HS-5 (cell line): Measurements from ENCODE around the gene ZNF532.
A peak's percentile ranks its signal among the peaks of the same experiment; 100 is the strongest.
"Not testable (repeated sequence)": the region's sequence is repeated elsewhere in the genome, so short reads cannot be mapped to it uniquely, and the experiment has no call there.

Experiments used
- DNase-seq: peaks from one replicate; pipeline ENCODE4 v3.0.0-alpha.2; 2012; ENCODE audit warnings: low read depth

The ZNF532 gene

DNA sequence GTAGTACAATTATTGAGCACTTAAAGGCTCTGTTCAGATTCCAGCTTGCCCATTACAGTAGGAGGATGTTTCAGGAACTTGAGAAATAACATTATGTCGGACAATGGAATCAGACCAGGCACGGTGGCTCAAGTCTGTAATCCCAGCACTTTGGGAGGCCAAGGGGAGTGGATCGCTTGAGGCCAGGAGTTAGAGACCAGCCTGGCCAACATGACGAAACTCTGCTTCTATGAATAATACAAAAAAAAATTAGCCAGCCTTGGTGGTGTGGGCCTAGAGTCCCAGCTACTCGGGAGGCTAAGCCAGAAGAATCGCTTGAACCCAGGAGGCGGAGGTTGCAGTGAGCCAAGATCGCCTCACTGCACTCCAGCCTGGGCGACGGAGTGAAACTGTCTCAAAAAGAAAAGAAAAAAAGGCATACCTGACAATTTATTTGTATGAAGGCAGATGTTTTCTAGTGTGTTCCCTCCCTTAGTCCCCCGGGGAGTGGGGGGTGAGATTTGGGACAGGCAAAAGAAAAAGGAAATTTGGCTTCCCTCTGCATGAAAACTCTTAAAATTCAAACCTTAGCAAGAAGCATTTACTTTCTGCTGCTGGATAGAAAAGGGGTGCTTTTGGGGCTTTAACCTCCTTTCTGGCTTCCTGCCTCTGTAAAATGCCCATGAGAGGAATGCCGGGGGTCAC lies 13.7 kb upstream of the ZNF532 start:
- DNase-seq, result no peak

DNA sequence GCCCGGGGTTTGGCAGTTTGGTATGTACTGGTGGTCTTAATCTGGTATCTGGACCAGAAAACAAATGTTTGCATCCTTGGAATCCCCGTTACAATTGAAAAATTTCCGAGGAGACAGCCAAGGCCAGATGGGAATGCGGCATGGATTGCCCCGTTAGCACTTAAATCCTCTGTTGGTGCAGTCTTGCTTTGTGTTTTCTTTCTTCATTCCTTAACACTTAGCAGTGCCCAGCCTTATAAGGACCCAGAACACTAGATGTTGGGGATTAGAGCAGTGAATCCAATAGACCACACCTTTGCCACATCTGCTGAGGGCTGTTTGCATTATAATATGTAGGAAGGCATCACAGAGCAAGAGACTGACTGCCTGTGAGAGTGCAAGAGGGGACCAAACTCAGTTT lies 12.8 kb upstream of the ZNF532 start:
- no peak for DNase-seq

DNA sequence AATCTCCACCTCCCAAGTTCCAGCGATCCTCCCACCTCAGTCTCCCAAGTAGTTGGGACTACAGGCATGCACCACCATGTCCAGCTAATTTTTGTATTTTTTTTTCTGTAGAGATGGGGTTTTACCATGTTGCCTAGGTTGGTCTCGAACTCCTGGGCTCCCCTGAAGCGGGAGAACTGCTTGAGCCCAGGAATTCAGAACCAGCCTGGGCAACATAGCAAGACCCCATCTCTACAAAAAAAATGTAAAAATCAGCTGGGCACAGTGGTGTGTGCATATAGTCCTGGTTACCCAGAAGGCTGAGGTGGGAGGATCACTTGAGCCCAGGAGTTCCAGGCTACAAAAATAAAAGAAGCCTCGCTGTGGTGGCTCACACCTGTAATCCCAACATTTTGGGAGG lies 12.0 kb upstream of the ZNF532 start:
- DNase-seq, result no peak

DNA sequence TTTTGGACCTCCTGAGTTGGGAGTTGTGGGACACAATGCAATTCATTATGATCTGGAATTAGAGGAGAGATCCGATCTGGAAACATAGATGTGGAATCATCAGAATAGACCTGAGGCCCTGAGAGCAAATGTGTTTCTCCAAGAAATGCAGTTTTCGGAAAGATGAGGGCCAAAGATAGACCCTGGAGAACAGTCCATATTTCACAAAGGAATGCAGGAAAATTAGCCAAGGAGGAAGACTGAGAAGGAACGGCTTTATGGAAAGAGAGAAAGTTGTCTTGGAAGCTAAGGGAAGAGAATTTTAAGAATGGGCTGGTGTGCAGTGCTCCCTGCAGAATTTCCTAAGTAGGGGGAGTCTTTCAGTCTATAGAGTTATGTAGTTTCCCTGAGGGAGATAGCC lies 11.1 kb upstream of the ZNF532 start:
- no peak for DNase-seq

DNA sequence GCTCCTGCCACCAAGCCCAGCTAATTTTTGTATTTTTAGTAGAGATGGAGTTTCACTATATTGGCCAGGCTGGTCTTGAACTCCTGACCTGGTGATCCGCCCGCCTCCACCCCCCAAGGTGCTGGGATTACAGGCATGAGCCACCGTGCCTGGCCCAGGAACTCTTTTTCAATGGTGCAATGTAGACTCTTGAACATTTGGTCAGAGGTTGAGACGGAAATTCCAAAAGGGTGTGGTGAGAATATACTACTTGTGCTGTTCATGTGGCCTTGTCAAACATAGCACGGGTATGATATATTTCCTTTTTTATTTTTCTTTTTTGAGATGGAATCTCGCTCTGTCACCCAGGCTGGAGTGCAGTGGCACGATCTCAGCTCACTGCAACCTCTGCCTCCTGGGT lies 9.2 kb upstream of the ZNF532 start:
- not testable (repeated sequence) for DNase-seq

DNA sequence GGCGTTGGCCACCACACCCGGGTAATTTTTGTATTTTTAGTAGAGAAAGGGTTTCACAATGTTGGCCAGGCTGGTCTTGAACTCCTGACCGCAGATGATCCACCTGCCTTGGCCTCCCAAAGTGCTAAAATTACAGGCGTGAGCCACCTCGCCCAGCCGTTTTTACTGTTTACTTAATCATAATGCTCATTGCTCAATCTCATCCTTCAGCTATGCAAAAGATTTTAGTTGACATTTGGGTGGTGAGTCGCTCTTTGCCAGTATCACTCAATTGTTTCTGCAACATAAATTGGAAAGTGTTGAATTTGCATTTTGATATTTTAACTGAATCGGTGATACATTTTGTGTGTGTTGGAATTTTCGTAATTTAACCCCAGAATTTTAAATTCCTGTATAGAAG lies 7.8 kb upstream of the ZNF532 start:
- peak; percentile 55 for DNase-seq

DNA sequence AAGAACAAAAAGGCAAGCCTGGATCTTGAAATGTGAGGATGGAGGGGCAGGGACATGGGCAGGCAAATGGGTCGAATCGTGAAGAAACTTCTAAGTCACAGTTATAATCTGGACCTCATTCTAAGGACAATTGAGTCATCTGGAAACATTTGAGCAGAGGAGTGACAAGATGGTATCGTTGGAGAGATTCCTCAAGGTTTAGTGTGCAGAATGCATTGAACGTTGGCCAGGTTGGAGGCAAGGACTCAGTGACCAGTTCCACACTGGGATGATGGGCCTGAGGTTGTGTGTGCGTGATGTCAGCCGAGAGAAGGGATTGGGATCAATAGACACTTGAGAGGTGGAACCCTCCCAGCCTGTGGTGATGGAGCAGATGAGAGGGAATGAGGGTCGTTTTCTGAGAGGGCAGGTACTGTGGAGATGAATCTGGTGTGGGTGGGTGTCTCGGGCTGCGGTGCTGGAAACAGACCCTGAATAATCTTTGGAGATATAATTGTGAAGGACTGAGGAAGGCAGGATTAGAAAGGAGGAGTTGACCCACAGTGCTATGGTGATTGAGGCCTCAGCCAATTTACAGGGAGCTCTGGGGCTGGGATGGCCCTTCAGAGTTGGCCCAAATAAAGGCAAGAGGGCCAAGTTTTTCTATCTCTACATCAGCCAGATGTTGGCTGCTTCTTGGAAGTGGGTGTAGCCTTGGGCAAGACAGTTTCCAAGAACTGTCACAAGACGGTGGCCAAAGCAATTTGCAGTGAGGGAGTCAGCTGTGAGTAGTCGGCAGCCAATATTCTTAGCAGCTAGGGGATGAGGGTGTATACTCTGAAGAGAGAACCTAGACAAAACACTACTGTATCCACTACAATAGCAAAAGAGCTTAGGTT lies 5.8 kb upstream of the ZNF532 start:
- no peak for DNase-seq

DNA sequence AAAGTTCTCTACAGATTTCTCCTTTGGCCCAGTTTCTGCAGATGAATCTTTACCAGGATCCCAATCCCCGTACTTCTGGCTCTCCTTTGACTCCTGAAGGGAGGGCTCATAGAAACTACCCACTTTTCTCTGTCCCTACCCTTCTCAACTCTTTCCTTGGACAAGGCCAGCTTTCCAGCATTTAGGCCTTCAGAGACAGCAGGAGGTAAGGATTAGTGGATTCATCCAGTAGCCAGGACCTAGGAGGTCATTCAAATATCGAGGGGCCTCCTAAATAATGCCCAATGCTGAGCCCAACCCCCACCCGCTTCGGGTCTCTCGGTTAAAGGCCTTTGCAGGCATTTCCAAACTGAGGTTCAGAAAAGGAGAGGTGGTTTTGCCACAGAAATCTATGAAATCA lies 4.8 kb upstream of the ZNF532 start:
- DNase-seq, result no peak

DNA sequence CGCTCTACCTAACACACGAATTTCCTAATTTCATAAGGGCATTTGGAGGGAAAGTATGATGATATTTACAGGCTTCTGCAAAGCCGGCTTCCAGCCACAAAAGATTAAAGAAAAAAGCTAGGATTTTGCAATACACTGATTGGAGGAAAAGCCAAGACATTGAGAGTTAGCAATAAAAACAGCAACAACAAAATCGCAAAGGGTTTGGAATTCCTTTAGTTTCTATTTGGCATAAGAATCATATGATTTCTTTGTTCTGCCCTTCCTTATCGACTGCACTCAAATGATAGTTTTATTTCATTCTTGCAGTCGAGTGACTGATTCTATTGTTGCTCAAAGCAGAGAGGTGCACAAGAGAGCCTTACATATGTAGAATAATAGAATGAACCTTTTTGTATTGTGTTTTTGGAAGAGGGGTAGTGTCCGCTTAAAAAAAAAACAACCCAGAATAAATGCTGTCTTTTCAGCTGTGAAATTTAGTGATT lies 3.9 kb upstream of the ZNF532 start:
- no peak for DNase-seq

DNA sequence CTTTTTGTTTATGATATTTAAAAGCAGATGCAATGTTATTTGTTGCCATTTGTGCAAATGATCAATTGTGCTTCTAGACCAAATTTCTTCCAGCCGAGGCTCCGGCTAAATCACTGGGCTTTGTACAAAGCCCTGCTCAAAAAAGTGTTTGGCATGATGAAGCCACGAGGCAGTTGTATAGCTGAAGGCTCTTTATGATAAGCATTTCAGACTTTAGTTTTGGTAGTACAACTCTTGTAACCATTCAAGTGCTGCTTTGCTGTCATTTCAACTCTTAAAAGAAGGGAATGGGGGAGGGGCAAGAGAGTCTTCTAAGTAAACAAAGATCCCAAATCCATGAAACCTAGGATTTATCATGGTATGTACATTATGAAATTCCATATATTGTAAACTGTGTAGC lies 3.3 kb upstream of the ZNF532 start:
- no peak for DNase-seq

DNA sequence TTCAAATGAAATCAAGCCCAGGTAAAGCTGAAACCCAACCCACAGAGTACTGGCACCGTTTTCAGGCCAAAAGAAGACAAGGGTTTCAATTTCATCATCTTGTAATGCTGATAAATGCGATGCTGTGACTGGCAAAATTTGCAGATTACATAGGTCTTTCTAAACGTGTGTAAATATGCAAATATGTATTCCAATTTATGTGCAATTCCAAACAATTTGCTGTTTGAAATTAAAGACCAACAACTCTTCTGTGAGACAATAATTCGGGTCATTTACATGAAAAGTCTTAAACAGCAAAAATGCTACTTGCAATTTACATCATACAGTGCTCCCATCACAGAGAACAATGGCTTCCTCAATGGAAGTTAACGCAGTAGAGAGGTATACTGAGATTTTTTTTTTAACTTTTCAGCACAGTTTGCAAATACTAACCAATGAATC lies 2.8 kb upstream of the ZNF532 start:
- DNase-seq, result no peak

DNA sequence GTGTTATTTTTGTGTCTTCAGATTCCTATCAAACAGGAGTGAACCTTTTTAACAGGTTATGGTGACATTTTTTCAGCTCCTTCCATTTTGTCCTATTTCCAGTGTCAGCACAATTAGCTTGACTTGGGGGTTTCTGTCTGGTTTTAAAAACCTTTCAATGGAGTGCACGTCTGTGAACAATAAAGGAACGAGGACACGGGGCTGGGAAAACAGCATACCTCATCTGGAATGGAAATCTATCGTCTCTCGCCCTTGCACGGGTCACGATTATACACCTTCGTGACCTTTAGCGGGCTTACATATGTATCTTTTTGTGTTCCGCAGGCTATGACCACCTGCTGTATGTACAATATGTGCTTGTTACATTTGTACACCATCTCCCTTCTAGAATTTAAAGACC lies 2.3 kb upstream of the ZNF532 start:
- no peak for DNase-seq

DNA sequence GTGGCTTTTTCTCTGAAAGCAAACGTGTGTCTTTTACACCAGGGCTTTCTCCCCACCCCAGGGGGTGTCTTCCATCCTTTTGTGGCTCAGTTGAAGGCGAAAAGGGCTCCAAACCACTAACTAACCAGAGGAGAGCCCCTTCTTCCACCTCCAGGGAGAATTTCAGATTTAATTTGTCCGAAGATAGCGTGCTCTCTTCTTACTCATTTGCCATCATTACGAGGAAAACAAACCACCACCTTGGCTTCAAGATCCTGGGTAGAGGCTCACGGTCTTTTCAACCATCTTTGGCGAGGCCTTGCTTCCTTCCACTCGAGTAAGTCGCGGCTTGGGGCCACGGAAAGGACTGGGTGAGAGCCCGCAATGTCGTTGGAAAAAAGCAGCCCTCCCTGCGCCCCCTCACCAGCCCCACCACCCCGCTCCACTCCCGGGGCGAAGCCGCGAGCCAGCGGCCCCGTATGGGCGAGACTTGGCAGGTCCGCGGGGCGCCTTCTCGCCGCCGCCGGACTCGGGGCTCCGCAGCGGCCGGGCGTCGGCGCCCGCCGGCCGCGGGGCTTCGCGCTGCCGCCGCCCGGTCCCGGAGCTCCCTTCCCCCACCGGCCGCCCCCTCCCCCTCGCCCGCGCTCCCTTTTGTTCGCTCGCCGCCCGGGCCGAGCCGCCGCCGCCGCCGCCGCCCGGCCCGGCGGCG lies 1.7 kb upstream of the ZNF532 start:
- DNase-seq, result peak; percentile 20

DNA sequence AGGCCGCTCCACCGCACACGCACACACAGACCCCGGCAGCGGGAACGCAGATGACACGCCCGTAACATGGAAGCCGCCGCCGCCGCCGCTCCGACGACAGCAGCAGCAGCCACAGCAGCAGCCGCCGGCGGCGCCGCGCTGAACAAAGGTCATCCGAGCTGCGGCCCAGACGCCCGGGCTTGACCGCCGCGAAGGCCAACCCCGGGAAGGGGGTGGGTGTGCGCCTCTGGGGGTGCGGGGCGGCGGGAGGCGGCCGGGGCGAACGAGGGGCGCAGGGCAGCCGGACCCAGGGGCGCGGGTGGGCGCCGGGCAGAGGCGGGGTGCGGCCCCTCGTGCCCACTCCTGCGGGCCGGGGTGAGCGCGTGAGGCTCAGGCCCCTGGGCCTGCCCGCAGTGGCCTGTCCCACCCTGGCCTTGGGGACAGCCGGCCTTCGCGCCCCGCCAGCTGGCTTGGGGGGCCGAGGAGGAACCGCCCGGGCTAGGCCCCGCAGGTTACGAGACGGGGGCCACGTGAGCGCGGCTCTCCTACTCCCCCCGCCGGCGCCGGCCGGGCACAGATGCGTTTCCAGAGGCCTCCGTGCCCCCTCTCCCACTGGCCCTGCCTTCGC lies 1.0 kb upstream of the ZNF532 start:
- no peak for DNase-seq

DNA sequence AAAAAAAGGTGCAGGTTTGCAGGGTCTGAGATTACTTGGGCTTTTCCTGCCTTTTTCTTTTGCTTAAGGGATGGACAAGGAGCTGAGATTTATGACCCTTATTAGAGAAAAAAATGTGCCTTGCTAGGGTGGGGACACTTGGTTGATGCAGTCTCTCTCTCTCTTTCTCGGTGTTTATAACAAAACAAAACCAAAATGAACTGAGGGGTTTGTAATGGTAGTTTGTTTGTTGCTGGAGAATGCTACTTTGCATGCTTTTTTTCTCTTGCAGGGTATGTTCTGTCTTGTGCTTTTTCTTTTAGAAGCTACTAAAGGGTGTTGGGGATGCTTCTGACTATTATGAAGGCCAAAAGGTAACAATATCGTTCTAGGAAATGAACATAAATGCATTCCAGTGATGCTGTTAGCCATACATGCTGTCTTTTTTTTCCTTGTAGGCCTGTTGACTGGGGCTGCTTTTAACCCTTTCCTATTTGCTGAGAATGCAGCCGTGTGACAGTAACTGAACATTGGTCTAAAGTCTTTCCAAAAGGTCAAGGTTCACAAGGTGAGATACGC lies 435 bp downstream of the ZNF532 start:
- no peak for DNase-seq

DNA sequence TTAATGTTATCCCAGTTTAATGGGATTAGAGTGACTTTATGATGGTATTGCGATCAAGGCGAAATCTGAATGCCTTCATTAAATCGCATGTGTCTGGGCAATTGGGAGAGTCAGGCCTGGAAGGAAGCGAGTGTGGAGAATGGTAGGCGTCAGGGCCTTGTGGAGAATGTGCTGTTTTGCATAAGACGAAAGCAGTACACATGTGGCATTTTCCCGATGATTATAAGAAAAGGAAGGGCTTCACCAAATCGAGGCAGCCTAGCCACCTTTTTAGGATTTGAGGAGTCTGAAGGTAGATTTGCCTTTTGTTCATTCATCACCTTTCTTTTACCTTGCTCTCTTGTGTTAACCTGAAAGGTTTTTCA lies 1.0 kb downstream of the ZNF532 start:
- no peak for DNase-seq

DNA sequence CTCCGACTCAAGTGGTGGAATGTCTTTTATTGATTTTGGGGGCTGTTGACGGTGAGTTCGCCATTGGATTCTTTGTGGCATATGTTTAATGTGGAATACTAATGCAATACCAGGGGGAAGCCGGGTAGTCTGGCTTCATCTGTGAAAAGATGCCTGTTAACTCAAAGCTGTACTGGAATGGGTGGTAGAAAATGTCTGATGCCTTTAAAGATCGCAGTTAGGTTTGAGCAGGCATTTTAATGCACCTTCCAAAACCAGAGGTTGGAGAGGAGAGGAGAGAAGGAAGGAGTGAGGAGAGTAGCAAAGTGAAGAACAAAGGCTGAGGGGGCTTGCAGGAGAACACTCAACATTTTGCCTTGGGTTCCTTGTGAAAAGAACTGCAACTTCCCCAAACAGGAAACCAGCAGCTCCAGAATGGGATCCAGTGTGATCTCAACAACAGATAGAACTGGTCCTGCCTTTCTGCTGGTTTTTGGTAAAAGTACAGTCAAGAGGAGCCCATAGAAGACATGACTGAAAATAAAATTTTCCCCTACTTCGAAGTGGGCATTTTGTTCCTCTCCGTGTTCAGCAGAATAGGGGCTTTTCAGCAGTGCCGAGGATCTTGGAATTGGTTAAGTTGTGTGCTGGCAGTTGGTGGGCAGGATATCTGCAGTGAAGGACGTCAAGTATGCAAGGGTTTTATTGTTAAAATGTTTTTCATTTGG lies 1.5 kb downstream of the ZNF532 start:
- no peak for DNase-seq

DNA sequence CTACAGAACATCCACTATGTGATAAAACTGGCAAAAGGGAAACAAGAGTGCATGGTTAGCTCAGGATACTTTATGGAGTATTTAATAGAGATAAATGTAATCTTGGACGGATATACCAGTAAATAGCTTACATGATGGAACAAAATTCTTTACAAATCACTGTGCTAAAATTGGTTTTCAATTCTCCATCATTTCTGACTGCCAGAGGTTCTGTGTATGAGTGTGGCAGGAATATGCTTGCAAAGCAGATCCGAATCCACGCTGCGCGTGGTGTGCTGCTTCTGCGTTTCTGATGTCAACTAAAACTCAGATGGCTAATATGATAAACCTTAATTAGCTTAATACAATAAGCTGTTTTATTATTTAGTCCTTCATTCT lies 2.1 kb downstream of the ZNF532 start:
- no peak for DNase-seq

DNA sequence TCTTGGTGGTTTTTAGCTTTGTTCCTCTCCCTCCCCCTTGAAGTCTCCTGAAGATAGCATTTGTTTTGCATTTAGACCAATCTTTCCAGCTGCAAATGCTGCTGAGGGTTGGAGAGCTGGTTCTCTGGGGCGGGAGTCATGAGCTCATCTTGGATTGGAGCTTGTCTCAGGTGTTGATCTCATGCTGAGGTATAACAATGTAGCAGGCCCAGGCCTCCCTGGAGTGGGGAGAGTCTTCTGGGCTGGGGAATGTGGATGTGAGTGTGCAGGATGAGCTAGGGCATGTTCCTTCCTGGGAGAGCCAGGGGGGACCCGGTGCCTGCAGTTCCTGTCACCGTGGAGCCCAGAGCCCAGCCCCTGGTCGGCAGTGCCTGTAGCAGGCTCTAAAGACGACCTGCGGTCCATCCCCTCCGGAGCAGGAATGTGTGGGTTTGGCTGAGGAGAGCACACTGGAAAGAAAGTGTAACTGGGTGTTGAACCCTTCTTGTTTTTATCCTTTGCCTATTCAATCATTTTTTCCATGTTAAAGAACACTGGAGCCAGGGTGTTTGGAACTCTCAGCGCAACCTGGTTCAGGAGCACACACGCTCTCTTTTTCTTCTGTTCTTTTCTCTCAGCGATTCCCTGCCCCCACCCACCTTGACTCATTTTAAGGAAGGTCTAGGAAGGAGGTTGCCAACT lies 2.7 kb downstream of the ZNF532 start:
- no peak for DNase-seq

DNA sequence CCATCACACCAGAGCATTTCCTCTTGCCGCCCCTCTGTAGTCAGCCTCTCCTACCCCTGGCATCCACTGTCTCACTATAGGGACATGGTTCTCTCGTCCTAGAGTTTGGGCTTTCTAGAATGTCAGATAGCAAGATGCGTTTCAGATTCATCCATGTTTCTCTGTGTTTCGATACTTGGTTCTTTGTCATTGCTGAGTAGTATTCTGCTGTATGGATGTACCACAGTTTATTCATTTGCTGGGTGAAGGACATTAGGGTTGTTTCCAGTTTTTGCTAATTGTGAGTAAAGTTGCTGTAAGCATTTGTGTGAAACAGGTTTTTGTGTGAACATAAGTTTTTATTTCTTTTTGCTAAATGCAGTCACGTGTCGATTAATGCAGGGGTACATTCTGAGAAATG lies 3.8 kb downstream of the ZNF532 start:
- no peak for DNase-seq

DNA sequence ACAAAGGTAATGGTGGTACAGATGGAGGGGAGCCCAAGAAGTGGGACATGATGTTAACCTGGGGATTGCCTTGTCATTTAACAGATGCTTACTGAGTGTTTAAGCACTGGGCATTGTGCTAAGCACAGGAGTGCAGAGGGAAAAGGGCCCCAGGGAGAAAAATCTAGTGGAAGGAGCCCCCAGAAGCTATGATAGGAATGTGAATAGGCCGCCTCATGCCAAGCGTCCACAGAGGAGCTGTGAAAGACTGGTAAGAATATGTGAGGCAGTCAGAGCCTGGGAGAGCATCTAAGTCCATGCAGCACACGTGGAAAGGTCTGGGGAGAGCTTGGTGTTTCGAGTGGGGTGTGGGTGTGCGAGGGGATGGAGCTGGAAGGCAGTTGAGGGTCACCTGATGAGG lies 5.5 kb downstream of the ZNF532 start:
- DNase-seq, result no peak
